HG03135 (cell line): ENCODE results near the gene EIF5B.
"Not testable (repeated sequence)": the region's sequence is repeated elsewhere in the genome, so short reads cannot be mapped to it uniquely, and the experiment has no call there.

ENCODE experiments used
- ATAC-seq: cut with Tn5 transposase; IDR thresholded peaks from one replicate; pipeline ENCODE4 v1.9.1; 2021; ENCODE audit warnings: mild to moderate bottlenecking, moderate library complexity; ENCODE audit not compliant: unreplicated experiment

EIF5B gene

DNA sequence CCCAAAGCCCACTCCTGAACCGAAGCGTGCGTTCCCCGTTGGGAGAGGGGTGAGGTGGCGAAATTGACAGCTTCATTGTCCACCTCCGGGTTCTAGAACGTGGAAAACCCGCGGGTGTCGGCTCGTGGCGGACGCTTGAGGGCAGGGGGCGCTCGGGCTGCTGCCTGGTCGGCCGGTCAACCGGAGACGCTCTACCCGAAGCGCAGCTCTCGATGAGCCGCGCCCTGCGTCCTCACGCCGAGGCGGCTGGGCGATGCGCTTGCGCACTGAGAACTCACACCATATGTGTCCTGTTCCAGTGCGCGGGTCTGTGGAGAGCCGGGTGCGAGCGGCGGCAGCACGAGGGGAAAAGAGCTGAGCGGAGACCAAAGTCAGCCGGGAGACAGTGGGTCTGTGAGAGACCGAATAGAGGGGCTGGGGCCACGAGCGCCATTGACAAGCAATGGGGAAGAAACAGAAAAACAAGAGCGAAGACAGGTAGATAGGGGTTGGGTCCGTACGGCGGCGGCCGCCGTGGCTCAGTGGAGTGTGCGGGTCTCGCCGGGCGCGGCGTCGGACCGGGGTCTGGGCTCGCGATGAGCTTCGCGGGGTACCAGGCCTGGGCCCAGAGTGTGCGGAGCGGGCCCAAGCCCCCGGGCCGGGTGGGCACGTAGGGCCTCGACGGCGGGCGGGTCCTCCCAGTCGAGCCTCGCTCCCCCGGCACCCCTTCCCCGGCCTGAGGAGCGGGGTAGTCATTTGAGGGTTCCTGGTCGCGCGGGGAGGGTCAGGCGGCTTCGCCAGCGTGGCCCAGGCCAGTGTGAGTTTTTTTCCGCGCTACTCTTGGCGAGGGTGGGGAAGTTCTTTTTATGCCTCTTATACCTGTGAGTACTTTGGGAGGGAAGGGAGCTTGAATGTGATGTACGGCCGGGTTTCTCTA, at the start of gene EIF5B:
Gene EIF5B, plus strand, starts transcription at position 277 of the 916 bp plus-strand sequence. Its CDS starts 166 bp downstream, at position 443.
- peak; percentile 57 for ATAC-seq

GRCh38 chr2:99297994-99298393, 39.2 kb upstream of the EIF5B start:
- no peak for ATAC-seq

GRCh38 chr2:99299580-99299979, 37.6 kb upstream of the EIF5B start:
- ATAC-seq, result no peak

DNA sequence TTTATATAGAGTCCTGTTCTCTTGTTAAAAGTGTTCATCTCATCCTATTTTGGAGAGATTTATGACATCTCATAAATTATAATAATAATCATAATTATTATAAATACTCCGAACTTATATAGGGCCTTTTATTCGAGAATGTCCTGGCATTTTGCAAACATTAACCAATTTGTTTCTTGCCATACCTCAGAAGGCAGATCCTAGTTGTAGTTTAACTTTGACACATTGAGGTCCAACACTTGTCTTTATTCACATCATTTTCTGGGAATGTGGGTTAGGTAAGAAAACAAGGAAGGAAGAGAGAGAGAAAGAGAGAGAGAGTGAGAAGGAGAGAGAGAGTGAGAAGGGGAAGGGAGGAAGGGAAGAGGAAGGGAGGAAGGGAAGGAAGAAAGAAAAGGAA, 36.1 kb upstream of the EIF5B start, which contains the start of gene LYG1:
Gene LYG1, minus strand, starts transcription at position 101 of the 400 bp plus-strand sequence. CDS start 5,527 bp downstream, outside the sequence.
- not testable (repeated sequence) for ATAC-seq

GRCh38 chr2:99317161-99317872, 19.9 kb upstream of the EIF5B start:
- ATAC-seq, result no peak

- not testable (repeated sequence) for ATAC-seq
Observed at GRCh38 chr2:99317873-99318200, 19.4 kb upstream of the EIF5B start.

DNA sequence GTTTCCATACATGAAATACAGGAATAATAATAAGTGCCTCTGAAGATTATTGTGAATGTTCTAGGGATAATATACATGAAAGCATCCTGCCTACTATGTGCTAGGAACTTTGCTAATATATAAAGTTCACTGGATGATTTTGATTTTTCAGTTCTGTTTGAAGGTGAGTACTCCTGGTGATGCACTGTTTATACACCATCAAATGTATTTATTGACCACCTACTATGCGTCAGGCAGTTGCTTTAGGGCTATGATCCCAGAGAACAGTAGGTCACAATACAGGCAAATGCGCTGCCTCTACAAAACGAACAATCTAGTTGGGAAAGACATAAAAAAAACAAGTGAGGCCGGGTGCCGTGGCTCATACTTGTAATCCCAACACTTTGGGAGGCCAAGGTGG, 11.8 kb upstream of the EIF5B start:
- no peak for ATAC-seq

DNA sequence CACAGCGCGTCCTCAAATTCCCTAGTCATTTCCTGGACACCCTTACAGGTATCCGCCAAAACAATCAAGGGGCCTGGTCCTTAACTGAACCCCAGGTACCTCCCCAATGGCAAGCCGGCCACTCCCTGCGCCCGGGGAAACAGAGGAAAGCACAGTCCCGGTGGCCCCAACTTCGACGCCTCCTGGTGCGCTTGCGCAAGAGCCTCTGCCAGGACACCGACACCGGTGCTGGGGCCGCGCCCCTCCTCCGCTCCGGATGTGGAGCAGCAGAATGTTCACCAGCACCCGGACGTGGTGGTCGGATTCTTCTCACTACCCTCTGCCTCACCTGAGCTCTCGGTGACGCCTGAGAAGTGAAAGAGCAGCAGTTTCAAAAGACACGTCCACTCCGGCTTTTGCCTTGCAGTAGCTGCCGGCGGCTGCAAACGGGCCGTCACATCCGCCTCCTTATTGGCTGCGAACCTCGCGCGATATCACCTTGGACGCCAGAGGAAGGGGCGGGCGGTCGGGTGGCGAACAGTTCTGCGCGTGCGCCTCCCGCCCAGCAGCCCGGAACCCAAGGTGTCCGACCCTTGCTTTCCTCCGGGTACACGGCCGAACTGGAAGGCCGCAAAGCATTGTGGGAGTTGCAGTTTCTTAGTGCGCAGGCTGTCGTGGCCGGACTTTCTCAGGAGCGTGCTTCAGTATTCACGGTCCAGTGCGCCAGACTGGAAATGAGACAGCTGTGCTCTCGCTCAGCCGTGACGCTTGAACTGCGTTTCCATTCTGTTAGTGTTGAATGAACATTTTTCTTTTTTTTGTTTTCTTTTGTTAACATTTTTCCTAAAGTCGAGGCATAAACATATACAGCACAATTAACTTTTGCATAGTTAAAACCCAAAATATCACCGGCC, 1.0 kb upstream of the EIF5B start, which contains the start of gene TXNDC9:
Gene TXNDC9, minus strand, starts transcription at position 423 of the 893 bp plus-strand sequence. CDS start 3,123 bp downstream, outside the sequence.
- ATAC-seq, result peak; percentile 73

- peak; percentile 7 for ATAC-seq
Observed at GRCh38 chr2:99336804-99337112, 431 bp upstream of the EIF5B start.

DNA sequence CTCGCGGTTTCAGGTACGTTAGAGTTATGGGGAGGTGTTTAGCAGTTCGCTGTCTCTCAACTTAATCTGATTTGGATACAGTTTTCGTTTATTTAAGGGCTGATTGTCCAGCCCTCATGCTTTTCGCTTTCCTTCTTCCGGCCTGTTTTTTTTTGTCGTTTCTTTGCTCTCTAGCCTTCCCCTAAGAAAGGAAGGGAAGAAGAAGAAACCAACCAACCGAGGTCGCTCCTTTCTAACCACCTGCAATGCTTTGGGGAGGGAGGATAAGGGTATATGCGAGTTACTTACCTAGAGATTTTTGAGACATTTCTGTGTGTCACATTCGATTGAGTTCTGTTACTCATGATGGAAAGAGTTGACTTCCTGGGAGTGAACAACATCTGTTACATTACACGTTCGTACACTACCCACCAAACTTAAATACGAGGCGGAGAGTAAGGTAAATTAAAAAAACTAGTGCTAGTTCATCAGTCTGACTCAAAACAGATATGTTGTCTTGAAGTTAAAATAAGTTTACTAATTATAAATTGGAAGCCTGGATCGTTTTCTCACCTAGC, 918 bp downstream of the EIF5B start:
- ATAC-seq, result no peak

DNA sequence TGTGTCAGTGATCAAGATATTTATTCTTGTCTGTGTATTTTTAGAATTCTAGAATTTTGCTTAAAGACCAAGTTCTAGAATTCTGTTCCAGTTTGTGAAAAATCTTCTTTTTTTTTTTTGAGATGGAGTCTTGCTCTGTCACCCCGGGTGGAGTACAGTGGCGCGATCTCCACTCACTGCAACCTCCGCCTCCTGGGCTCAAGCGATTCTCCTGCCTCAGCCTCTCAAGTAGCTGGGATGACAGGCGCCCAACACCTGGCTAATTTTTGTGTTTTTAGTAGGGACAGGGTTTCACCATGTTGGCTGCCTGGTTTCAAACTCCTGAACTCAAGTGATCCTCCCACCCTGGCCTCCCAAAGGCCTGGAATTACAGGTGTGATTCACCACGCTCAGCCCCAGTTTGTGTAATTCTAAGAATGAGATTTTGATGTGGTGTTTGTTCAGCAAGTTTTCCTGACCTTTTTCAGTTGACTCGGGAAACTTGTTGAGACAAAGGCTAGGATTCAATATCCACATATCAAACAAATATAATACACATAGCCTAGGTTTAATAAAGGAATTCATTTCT, 3.6 kb downstream of the EIF5B start:
- no peak for ATAC-seq

GRCh38 chr2:99342536-99342935, 5.3 kb downstream of the EIF5B start:
- no peak for ATAC-seq

GRCh38 chr2:99345446-99345845, 8.3 kb downstream of the EIF5B start:
- not testable (repeated sequence) for ATAC-seq

DNA sequence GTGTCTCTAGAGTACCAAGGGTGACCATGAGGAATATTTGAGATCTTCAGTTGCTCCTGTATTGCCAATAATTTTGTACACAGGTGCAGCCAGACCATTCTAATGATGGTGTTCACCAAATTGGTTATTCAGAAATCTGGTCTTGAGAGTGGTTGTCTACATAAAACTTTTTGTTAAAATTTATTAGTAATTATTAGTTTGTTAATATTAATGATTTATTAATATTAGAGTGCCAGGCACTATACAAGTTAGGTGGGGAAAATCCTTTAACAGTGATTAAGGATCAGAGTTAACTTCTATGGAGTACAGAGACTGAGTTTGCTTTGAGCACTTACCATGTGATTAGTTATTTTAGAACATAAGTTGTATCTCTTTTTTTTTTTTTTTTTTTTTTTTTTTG, 9.0 kb downstream of the EIF5B start:
- ATAC-seq, result no peak

DNA sequence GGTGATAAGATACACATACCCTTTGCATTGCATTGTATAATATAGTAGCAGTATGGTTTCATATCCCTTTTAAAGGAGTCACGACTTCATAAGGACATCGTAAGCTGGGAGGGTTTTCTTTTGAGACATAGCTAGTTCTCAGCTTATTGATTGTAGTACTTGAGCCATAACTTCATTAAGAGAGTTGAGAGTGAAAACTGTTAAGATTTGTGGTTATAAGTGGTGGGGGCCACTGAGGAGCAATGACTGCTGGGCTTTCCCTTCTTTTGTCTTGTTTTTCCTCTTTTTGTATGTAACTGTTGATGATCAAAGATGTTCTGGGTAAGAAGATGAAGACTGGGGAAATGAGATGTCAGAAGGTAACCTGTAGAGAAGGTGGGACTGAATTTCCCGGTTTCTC, 11.0 kb downstream of the EIF5B start:
- no peak for ATAC-seq

GRCh38 chr2:99350194-99350593, 13.0 kb downstream of the EIF5B start:
- ATAC-seq, result no peak

GRCh38 chr2:99354070-99354469, 16.9 kb downstream of the EIF5B start:
- ATAC-seq, result no peak

DNA sequence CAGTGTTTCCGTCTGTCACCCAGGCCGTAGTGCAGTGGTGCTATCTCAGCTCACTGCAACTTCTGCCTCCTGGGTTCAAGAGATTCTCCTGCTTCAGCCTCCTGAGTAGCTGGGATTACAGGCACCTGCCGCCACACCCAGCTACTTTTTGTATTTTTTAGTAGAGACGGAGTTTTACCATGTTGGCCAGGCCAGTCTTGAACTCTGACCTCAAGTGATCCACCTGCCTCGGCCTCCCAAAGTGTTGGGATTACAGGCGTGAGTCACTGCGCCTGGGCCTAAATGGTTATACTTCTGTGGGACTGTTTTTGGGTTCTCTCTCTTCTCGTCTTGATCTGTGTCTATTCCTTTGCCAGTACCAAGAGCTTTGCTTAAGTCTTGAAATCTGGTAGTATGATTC, 17.6 kb downstream of the EIF5B start:
- not testable (repeated sequence) for ATAC-seq

GRCh38 chr2:99356853-99357252, 19.7 kb downstream of the EIF5B start:
- no peak for ATAC-seq

GRCh38 chr2:99365661-99366060, 28.5 kb downstream of the EIF5B start:
- no peak for ATAC-seq
